Umbilical cord (tissue), 2 donors: ENCODE results near the gene PRKCE. TPM values are rescaled to one million over a fixed set of nuclear protein-coding genes. Genes with fewer than 3 reads are reported as not detected.

Experiments used
- DNase-seq: peaks from one replicate; pipeline ENCODE4 v3.0.0-alpha.2; 2015; ENCODE audit warnings: low spot score
- total RNA-seq: library from RNA; depleted of rRNA; stranded (reverse); fragments of >200 nt; gene quantifications from one replicate; pipeline ENCODE4 v1.2.3, GENCODE V29; 2014; ENCODE audit warnings: low replicate concordance; ENCODE audit not compliant: insufficient read depth

Gene PRKCE
- total RNA-seq = 8.2 TPM

DNA sequence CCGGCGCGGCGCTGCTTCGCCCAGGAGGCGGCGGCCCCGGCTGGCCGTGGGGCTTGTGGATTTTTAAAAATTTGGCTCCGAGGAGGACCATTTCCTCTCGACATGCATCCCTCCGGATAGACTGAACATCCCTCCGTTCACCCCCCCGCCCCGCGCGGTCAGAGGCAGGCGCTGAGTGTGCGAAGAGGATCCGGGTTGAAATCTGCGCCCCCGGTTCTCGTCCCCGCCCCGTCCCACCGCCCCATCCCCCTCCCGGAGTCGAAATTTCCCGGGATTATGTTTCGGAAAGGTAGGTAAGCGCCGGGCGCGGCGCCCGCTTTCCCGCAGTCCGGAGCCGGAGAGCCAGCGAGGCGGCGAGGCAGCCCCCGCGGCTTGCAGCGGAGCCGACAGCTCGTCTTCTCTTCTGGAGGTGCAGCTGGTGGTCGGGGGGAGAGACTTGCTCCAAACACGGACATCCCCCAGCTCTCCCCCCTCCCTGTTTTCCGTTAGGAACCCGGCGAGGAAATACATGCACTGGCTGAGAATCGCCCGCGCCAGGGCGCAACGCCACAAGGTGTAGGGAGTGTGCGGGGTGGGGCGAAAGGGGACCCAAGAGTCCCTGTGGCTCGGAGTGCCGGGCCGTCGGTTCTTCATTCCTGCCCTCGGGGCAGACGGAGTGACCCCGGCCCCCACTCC is at the start of gene PRKCE:
TSS of gene PRKCE (plus strand) at position 261 of the 675 bp plus-strand sequence.
- peak; percentile 58 for DNase-seq

DNA sequence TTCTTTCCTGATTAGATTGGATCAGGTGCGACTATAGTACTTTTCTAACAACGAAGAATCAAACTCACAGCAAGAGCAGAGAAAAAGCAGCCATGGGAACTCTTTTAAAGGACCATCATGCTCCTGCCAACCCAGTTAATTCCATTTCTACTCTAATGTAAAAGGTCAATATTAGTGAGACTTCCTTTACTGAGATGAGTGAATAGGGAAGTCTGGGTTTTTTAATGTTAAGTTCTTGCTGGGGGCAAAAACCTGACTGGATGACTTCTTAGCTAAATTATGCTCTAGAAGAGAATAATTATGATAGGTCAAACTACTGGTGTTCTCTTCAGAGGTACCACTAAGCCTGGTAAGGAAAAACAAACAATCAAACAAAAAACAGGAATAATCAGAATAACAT is 48.9 kb upstream of the PRKCE start:
- no peak for DNase-seq

DNA sequence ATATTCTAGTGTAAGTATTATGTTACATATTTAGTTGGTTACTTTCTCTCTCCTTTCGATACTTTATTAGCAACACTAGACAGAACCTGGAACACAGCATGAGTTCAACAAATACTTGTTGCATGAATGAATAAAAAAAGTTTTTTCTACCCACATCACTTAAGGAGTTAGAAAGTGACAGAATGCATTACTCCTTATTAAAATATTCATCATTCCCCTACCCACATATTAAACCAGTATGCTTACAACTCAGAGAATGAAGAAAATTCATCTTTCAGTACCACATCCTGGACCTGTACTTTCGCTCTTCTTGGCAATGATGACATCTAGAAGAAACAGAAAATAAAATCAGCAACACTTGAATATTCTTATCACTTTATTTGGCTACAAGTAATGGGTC is 46.4 kb upstream of the PRKCE start:
- no peak for DNase-seq

DNA sequence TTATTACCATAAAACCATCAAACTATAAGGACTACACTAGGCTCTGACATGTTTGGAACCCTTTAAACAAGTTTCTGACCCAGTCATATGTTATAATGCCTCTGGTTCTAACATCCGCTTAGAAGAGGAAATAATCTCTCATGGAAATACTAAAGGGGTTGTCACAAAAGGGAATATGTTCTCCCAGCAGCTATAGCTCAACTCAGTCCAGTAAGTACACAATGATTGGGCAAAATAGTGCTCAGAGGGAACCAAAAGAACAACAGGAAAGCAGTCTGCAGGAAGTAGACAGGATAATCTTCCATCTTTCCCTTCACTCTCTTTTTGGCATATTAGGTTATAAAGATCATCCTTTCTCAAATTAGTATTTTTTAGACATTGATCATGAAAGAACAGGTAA is 44.7 kb upstream of the PRKCE start:
- DNase-seq = no peak

DNA sequence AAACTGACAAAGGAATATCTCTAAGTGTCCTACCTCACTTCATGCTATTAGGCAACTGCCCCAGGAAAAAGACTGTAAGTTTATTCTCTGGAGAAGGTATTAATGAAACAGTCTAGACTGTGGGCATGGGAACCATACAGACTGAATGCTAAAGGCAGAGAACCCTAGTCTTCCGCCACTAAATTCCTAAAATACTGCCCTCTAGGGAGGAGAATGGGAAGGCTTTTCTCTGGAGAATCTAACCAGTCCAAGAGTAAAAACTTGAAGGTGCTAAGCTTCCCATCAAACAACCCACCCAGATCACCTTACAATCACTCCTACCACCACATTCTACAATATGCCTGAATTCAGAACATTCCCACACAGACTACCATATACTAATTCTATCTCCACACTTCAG is 43.8 kb upstream of the PRKCE start:
- DNase-seq = no peak

DNA sequence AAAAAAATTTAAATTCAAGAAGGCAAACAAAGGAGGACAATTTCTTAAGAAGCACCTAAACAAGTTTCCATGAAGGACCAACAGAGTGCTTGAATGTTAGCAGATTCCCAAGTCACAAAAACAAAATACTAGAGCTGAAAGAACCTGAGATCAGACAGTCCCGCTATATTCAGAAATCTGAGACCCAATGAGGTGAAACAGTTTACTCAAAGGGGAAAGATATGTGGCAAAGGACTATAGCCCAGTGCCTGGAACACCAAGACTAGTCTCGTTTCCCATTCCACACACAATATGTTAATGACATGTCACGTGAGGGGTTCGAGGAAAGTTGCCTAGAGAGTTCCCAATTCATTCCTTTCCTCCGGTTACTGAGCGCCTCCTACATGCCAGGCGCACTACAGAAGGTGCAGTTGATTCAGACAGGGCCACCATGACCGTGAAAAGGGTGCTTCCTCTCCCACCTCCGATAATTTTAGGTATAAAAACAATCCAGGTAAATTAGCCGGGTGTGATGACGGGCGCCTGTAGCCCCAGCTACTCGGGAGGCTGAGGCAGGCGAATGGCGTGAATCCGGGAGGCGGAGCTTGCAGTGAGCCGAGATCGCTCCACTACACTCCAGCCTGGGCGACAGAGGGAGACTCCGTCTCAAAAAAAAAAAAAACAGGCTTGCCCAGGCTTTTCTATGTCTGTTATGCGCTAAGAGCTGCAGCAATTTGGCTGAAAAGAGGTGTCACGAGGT is 41.0 kb upstream of the PRKCE start:
- DNase-seq = peak; percentile 77

DNA sequence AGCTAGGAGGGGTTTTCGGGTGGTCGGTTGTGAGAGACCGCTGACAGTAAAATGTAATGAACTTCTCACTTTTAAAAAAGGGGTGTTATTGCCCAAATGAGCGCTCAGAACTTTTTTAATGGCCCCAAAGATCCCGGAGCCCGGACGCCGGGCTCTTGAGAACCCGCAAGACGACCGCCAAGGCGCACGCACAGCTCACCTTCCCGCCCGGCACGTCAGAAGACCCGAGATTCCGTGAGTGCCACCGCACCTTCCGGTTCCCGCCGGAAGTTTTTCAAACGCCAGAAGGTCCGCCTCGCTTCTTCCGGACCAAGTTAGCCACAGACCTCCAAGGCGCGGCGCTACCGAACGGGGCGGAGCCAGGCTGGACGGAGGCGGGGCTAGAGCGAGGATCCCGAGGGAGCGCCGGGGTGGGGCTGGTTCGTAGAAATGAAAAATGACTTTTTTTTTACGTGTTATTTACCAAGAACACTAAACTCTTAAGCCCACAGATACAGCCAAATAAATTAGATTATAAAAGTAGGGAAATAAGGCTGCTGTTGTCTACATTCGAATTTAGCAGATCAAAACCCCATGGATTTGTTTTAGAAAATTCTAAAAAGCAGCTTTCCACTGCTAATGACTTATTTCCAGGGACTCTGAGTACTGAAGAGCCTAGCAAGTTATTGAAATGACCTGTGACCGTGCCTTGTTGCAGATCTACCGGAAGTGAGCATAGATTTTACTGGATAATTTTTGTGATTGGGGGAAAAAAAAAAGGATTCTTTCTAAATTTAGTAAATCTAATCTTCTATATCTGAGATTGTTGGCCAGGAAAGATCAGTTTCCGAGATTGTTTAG is 40.2 kb upstream of the PRKCE start, which contains the start of gene SRBD1:
TSS of gene SRBD1 (minus strand) at position 248 of the 840 bp plus-strand sequence. CDS start 5,826 bp downstream, outside the sequence.
- DNase-seq = peak; percentile 97

DNA sequence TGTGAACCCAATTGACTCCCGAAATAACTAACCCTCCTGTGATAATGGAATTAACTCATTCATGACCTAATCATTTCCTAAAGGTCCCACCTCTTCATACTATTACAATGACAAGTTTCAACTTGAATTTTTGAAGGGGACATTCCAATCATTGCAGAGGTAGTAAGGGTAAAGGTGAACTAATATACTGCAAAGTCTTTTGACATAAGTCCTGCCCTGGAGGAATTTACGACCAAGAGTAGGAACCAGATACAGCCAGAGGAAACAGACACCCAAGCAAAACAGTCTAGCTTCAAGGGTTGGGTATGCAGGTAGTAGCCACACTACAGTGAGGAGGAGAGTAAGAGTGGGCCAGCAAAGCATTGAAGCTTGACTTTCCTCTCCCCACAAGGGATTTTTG is 39.2 kb upstream of the PRKCE start:
- no peak for DNase-seq

DNA sequence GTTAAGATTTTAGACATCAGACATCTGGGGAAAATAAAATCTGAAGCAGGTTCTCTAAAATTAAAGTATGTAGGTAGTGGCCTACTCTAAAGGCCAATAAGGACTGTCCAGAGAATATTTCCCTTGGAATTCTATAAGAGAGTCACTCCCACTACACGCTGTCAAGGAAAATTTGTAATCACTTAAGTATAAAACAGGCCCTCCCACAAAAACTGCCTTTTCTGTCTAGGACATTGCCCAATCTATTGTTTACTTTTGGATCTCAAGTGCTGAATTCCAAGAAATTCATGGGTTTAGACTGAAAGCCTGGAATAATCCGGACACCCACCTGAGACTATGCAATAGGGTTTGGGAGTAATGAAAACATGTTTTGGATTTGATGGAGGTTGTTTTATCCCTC is 38.7 kb upstream of the PRKCE start:
- no peak for DNase-seq

DNA sequence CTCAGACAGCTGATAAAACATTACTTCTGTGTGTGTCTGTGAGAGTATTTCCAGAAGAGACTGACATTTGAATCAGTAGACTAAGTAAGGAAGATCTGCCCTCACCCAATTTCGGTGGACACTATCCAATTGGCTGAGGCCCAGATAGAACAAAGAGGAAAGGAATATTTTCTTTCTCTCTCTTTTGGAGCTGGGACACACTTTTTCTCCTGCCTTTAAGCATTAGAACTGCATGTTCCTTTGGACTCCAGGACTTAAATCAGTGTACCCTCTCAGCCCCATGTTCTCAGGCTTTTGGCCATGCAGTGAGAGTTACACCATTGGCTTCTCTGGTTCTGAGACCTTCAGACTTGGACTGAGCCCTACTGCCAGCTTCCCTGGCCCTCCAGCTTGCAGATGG is 37.1 kb upstream of the PRKCE start:
- DNase-seq = peak; percentile 22

DNA sequence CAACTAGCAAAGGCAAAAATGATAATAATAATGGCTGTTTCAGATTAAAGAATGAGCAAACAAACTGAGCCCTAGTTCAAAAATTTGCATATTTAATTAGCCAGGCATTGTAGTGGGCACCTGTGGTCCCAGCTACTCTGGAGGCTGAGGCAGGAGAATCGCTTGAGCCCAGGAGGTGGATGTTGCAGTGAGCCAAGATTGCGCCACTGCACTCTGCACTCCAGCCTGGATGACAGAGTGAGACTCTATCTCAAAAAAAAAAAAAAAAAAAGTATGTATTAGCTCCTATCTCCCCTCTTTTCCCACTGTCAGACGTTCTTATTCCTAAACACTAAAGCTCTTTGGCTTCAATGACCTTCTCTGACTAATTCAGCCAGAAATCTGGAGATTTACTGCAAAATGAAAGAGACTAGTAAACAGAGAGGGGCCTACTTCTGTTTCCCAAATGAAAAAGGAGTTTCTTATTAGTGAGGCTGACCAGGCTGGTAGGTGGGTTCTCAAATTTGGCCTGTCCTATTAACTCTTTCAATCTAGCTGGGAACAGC is 36.5 kb upstream of the PRKCE start:
- peak; percentile 79 for DNase-seq

DNA sequence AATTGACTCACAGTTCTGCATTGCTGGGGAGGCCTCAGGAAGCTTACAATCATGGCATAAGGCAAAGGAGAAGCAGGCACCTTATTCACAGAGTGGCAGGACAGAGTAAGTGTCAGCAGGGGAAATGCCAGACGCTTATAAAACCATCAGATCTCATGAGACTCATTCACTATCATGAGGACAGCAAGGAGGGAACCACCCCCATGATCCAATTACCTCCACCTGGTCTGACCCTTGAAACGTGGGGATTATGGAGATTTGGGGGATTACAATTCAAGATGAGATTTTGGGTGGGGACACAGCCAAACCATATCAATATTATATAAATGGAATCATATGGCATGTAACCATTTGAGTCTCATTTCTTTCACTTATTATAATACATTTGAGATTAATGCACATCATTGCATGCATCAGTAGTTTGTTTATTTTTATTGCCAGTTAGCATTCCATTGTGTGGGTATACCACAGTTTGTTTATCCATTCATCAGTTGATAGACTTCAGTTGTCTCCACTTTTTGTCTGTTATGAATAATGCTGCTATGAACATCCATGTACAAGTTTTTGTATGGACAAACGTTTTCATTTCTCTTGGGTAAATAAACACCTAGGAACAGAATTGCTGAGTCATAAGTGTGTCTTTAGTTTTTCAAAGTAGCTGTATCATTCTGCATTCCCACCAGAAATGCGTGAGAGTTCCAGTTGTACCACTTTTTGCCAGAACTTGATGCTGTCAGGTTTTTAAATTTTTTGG is 34.6 kb upstream of the PRKCE start:
- DNase-seq = no peak

DNA sequence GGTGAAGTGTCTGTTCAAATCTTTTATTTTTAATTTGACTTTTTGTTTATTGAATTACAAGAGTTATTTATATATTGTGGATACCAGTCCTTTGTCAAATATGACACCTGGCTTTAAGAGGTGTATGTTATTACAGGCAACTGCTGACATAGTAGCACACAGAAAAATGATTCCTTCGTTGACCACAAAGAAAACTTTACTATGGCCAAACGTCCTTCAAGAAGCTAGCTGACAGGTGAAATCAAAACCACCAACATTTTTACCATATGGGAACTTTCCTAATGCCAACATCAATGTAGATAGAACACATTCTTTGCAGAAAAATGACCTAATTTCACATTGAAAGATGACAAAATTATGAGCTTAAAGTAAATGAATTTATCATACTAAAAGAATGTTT is 34.0 kb upstream of the PRKCE start:
- DNase-seq = no peak

DNA sequence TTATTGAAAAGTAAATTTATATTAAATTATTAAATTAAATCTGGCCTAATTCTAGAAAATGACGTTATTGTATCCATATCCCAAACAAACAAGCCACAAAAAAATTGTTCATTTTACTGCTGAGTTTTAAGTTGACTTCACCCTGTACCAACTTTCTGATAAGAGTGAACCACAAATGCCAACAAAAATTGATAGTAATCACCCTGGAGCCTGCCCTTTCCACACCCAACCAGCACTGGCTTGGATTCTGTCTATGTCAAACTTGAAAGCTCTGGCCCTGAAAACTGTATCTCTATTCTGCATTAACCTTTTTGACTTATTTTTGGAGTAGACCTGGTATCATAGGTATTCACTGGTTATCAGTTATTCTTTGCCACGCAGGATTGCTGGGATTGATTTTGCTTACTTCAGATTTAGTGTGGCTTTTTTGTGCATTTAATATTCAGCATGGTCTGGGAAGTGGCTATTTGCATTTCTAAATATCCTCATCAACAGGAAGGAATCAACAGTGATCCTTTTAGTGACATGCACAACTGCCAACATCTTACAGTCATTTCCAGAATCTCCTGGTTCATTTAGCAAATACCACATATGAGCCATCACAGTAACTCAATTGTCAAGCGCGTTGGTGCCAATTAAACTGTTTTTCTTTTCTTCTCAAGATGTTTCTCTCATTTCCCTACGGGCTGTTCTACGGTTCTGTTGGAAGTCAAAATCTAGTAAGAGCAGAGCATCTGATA is 29.0 kb upstream of the PRKCE start:
- DNase-seq = no peak

DNA sequence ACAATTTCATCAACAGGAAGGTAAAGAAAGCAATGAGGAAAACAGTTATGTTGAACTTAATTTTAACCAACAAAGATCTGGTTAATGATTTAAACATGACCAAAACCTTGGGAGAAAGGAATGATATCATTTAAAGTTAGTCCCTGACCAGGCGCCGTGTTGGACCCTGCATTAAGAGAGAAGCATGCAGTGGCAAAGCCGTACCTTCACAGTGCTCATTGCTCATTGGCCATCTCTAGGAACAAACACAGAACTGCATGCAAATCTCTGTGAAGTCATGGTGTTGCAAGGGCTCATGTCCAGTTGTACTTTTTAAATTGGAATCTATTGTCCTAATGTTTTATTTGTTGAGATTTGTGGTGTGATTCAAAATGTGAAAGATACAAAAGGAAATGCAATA is 28.4 kb upstream of the PRKCE start:
- DNase-seq = no peak

DNA sequence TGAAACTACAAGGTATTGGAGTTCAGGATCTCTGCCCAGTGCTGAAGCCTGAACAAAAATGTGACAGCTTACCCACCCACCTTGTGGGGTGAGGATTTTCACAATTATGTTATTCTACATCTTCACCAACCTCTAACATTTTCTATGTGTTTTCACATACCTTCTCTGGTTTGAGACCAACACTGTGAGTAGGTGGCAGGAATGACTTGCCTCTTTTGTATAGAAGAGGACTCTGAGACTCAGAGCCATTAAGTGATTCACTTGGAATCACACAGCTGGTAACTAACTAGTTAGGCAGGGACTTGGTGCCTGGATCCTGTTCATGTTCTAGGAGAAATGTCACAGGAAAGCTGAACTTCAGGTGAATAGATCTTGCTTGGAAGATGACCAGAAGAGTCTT is 25.7 kb upstream of the PRKCE start:
- no peak for DNase-seq

DNA sequence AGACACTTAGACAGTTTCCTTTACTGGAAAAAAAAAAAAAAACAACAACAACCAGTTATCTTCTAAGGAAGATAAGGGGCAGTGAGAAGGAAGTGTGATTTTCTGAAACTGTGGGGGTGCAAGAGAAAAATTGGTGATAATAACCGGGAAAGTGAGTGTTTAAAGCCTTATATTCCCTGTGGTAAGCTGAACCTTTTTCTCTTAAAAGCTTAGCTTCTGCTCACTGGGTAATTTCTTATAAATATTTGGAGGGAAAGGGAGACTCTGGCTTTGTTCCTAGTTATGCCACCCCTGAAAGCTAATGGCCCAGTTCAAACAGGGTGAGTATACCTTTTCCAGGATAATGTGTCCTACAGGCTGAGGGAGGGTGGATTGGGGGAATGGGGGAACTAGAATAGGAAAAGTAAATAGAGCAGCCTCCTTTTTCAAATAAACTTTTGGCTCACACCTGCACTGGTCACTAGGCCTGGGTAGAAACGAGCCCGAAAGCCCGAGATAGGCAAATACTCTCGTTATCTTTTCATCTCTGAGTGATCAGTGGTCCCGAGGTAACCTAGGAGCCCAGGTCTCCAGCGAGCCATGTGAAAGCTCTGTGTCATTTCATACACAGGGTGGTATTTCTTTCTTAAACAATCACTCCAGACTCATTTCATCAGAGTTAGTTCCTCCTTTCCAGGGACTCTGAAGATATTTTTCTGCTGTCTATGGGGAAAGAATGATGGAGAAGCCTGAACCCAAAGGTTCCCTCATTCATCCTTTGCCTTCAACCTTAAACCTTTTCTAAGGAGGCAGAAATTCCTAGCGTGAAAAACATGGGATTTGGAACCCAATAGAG is 24.9 kb upstream of the PRKCE start:
- DNase-seq = no peak

DNA sequence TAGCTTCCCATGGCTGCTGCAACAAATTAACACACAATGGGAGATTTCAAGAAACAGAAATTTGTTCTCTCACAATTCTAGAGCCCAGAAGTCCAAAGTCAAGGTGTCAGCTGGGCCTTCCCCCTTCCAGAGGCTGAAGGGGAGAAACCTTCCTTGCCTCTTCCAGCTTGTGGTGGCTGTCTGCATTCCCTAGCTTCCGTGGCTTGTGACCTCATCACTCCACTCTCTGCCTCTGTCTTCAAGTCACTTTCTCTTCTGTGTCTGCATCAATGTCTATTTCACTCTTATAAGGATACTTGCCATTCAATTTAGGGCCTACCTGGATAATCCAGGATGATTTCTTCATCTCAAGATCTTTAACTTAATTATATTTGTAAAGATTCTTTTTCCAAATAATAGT is 23.6 kb upstream of the PRKCE start:
- no peak for DNase-seq

DNA sequence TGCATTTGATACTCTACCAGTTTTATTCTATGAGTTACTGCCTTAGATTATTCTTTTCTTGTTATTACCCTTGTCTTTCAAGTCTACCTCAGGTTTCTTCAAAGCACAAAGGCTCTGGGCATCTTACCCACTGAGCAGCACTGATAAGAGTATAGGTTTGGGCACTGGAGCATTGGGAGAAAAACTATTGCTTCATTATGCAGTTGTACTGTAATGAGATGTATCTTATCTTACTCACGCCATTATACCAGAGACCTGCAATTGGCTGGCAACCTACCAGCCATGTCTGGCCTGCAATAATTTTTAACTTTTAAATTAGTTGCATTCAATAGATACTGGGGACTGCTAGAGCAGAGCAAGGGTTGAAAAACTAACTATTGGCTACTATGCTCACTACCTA is 21.5 kb upstream of the PRKCE start:
- no peak for DNase-seq

DNA sequence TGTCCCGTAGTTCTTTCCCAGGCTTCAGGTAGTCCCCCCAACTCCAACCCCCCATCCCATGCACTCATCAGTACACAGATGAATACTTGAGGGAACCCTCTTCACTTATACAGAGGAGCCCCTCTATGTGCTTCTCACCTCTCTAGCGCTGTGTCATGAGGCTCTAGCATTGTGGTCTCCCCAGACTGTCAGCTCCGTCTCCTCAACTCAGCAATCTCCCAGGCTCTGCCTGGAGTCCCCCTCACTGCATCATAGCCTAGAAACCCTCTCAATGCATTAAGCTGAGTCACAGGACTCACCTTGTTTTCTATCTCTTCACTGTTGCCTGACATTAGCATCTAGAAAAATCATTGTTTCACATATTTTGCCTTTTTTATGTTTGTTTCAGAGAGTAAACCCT is 20.2 kb upstream of the PRKCE start:
- DNase-seq = no peak
